Measurements from ENCODE around the gene AK1.
"Not testable (repeated sequence)": the region's sequence is repeated elsewhere in the genome, so short reads cannot be mapped to it uniquely, and the experiment has no call there.

Gene AK1

DNA sequence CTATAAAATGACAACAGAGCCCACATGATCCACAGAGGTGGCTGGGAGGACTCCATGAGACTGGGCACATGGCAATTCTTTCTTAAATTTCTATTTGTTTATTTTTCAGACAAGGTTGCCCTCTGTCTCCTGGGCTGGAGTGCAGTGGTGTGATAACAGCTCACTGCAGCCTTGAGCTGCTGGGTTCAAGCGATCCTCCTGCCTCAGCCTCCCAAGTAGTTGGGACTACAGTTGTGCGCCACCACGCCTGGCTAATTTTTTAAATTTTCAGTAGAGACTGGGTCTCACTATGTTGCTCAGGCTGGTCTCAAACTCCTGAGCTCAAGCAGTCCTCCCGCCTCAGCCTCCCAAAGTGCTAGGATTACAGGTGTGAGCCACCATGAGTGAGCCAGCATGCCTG lies 31.9 kb downstream of the AK1 start:
- DNase-seq: not testable (repeated sequence)

DNA sequence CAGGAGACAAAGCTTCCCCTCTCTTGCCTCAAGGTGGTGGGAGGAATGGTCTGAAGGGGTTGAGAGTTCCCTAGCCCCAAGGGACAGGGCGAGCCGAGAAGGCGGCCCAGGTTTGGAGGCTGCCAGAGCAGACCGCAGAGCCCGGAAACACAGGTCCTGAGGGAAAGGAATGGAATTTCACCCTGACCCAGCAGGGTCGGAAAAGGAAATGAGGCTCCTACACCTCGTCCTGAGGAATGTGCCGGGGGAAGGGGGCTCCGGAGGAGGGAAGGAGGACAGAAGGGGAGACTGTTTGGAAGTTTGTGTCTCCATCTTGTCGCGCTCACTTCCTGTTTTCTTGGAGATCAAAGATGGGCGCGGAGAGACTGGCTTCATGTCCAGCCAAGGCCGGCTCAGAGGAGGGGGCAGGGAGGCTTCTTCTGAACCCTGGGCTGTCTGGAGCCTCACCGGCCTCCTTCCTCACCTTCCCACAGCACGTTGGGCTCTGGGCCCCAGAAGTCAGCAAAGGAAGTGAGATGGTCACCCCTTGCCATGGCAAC lies 32.6 kb downstream of the AK1 start:
- no peak for DNase-seq

DNA sequence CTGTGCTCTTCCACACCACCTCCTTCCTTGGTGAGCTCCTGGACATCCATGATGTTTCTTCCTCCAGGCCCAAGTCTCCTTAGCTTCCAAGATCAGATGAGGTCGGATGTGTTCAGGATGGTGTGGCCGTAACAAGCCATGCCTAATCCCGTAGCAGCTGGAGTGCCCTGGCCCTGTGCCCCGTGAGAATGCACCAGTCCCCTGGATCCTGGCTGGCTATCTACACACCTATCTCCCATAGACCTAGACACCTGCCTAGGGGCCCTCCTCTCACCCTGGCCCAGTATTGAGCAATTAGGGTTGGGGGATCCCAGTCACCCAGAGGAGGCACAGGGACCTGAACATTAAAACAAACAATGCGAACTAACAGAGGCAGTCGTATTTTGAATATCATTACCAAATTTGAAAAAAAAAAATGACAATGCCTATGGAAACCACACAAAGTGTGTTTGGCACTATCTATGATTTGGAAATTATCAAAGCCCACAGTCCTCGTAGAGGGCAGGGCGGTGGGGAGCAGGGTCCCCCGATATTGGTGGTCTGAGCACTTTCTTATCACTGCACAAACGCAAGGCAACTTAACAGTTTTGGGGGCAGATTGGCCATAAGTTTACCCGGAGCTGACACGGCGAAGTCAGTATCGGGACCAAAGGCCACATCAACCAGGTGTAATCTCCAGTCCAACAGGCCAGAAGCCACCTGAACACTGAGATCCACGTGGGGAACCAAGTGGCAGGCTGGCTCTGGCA lies 36.2 kb downstream of the AK1 start:
- no peak for DNase-seq

DNA sequence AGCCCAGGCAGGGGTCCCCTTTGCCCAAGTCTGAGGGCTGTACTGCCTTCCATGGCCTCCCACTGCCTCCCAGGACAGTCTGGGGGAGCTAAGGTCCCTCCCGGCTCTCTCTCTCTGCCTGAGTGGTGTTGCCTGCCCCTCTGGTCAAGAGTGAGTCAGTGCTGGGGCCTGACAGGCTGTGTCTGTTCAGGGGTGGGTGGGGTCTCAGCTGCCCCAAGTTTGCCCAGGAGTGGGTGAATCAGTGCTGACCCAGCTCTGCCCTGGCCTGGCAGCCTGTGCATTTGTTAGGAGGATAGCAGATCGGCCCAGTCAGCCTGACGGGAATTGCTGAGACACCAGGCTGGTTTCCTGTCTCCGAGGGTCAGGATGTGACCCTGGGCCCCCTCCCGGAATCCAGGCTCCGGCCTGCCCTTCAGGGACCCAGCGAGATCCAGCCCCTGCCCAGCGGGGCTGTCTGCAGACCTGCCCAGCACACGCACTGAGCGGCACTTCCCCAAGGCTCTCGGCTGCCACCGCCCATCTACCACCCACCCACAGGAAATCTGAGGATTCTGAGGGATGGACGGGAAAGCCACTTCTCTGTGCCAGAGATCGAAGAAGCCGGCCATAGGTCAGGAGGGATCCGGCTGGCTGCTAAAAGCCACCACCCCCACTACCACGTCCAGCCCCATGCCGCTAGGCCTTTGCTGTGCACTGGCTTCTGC lies 38.9 kb downstream of the AK1 start:
- no peak for DNase-seq

DNA sequence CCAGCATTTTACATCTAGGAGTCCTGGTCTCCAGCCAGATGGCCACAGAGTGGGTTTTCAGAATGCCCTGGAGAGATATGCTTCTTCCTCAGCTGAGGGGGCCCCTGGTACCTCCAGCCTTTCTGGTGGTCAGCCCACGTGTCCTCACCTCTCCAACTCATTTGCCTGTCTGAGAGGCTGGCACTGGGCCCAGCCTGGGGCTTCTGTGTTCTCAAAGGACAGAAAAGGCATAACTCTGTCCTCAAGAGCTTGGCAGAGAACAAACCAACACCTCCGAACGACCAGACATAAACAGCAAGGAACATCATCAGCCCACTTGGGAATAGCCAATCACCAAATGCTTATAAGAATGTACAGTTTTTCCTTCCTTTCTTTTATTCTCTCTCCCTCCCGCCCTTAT lies 40.1 kb downstream of the AK1 start:
- no peak for DNase-seq

DNA sequence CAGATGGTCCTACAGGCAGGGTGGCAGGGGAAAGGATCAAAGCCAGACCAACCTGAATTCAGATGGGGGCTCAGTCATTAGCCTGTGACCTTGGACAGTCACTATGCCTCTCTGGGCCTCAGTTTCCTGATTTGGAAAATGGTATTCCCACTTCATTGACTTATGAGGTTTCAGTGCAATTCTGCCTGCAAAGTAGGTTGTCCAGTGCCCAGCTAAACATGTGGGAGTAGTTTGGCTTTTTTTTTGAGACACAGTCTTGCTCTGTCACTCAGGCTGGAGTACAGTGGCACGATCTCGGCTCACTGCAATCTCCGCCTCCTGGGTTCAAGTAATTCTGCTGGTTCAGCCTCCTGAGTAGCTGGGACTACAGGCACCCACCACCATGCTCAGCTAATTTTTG lies 40.9 kb downstream of the AK1 start:
- not testable (repeated sequence) for DNase-seq

DNA sequence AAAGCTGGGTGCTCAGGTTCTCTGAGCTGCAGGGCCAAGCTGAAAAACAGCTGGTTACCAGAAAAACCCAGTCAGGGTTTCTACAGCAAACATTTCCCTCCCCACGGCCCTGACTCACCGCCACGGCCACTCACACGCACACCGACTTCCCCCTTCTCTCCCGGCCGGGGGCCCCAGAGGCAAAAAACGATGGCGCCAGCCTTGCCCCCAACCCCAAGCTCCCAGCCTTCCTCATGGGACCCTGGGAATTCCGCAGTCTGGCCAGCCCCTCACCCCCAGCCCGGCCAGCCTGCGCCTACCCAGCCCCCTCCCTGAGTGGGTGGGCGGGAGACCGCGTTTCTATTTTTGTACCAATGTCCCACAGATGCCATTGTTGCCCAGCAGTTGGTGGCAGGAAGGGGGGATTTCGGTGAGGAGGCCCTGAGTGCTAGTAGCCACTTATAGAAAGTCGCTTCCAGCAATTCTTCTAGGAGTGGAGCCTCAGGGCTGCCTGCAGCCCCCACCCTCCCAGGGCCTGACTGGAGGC lies 41.4 kb downstream of the AK1 start:
- DNase-seq: peak; percentile 33 to 42

DNA sequence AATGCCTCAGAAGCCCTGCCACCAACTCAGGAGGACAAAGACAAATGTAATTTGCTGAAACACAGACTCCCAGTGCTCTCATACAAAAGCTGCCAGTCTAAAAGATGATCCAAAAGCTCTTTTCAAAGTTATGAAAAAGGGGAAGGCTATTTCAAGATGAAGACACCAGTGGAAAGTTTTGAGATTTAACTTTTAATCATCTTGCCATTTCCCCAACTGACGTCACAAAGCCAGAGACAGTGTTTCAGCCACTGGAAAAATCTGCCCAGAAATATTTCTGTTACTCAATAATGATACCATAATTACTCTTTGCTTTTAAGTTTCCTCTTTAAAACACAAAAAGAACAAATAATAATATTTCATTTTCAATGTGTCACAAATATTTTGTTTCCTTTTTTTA lies 43.9 kb downstream of the AK1 start:
- DNase-seq: no peak

DNA sequence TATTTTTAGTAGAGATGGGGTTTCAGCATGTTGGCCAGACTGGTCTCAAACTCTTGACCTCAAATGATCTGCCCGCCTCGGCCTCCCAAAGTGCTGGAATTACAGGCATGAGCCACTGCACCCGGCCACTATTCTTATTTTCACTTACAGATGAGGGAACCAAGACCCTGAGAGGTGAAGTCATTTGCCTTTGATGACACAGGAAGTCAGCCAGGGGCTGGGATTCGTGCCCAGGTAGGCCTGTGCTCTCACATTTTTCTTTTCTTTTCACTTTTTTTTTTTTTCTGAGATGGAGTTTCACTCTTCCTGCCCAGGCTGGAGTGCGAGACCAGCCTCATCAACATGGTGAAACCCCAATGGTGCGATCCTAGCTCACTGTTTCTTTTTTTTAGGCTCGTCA lies 45.2 kb downstream of the AK1 start:
- DNase-seq: no peak

DNA sequence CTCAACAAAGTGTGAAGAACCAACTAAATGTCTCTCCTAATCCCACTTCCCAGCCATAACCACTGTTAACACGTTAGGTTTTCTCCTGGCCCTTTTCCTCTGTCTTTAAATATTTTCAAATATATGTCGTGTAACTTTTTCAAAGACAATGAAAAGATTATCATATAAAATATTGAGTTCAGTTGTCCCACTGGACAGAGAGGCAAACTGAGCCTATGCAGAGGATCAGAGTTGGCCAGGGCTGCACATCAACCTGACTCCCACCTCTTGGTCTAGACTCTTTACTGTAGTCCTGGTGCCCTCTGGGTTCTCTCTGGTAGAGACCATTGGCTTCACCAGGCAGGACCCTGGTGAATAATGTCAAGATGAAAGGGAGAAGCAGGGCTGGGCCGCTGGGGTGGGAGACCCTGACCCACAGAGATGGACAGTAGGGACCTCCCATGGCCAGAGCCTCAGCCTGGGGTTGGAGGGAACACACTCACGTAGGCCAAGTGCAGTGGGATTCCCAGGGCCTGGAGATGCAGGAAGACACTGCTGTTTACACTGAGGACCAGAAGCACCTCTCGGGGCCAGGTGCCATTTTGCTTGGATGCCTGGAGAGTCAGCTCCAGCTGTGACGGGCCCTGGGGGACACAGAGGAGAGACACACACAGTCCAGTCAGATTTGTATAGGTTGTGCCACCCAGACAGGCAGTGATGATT lies 48.1 kb downstream of the AK1 start:
- no peak for DNase-seq

DNA sequence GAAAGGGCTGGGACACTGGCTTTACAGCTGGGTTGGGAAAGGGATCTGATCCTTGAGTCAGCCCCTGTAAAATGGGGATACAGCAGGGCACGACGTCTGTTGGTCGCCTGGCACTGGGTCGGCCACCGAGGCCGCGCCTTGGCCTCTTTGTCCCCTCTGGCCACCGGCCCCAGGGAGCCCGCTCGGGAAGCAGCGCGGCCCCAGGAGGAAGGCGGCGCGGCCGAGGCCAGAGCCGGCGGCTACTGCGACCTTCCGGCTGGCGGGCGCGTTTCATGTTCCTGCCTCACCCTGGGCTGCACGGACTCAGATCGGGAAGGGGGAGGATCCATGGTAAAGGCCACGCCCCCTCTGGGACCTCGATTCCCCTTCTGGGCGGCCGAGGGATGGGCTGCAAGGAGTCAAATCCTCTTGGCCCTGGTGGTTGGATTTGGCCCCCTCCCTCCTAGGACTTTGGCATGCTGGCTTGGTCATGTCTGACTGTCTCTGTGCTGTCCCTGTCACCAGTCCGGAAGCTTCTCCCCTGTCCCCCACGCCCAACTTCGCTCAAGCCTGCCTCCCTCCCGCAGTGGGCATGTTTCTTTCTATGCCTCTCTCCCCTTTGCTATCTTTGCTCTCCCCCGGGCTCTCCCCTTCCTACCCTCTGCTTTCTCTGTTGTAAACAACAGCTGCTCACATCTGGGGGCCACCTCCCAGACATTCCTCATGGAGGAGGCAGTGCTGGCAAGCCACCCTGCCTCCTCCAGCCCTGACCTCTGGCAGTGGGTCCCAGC lies 49.0 kb downstream of the AK1 start:
- DNase-seq: no peak

DNA sequence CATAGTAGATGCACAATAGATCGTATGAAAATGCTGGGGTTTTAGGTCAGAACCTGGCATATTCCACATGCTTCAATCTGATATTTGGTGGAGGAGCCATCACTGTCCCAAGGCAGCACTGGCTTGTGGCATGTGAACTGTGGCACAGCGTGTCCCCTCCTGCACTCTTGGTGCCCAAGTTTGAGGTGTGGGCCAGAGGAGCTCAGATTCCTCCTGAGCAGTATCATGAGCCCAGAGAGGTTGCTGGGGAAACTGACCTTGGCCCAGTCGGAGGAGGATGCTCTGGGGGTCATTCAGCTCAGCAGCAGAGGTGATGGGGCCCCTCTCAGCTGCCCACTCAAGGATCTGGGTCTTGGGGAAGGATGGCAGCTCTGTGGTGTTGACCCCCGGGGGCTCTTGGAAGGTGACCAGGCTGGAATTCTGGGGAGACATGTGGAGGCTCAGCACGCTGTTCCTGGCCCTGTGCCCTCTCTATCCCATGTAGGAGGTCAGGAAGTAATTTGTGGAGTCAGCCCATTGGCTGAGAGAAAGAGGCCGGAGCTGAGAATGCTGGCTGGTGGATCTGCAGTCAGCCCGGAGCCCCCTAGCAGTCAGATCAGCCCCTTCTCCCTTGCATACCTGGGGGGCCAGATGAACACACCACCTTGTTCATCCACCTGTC lies 51.1 kb downstream of the AK1 start:
- DNase-seq: no peak

DNA sequence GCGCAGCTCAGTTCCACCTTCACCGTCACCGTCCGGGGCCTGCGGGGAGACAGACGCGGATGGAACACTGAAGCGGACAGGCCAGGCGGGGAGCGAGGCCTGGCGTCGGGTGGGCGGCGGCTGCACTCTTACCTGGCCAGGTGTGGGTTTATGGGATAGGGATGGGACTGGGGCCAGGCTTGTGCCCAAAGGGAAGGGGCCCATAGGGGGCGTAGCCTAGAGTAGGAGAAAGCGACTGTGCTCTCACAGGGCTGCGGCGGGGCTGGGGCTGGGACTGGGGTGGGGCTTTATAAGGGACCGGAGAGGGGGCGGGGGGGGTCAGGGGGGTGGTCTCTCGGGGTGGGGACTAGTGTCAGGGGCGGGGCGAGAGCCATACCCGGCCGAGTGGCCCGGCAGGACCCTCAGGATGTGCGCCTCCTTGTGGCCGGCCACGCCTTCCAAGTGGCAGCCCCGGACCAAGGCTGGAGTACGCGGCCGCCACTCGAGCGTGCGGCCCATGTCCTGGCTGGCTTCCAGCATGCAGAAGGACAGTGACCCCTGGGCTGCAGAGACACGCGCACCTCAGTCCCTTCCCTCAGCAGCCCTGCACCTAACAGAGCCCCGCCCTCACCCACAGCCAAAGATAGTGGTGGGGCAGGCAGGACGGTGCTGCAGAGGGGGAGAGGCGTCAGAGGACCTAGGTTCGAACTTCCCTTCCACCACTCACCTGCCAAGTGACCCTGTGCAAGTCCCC lies 52.0 kb downstream of the AK1 start:
- DNase-seq: no peak

DNA sequence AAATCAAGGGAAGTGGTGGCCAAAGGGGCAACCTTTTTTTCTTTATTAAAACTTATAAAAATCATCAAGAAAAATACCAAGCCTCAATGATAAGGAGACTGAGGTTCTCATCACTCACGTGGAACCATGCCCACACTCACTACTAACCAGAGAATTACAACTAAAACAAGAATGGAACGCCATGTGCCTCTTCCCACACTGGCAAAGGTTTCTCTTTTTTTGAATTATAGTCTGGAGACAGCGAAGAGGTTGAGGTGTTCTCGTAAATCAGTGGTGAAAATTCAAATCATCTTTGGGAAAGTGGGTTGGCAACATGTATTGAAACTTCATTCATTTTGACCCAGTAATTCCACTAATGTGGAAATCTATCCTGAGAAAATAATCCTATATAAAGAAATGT lies 55.4 kb downstream of the AK1 start:
- no peak for DNase-seq

DNA sequence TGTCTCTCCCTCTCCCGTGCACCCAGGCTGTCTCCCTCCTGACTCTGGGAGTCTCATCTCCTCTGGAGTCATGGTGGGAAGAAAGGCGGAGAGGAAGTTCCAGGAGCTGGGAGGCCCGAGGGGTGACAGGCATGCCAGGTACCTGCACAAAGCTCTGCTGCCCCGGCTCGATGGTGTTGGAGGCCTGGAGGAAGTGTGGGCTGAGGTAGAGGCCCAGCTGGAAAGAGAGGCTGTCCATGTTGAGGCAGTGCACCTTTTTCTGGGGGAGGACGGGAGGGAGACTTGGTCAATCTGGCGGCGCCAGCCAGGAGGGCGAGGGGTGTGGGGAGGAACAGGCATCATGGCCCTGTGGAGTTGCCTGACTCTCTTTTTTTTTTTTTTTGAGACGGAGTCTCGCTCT lies 58.9 kb downstream of the AK1 start:
- no peak for DNase-seq

DNA sequence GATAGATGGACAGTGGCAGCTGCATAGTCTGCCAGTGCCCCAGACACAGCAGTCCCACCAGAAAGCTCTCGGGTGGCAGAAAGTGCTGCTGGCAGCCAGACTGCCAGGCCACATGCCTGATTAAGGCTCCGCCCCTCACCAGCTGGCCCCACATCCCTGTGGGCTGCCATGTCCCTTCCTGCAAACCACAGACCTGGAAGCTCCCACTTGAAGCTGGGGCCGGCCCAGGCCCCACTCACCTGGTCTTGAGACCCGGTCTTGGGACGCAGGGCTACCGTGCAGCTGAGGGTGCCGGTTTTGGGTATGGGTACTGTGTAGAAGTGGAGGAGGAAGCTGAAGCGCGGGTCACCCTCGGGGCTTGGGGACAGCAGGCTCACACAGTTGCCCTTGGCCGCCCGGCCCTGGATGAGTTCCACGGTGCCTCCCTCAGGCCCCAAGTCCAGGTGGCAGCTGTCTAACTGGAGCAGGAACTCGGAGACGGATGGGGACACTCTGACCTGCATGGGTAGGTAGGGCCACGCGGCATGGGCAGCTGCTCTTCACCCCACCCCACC lies 59.5 kb downstream of the AK1 start:
- DNase-seq: no peak

DNA sequence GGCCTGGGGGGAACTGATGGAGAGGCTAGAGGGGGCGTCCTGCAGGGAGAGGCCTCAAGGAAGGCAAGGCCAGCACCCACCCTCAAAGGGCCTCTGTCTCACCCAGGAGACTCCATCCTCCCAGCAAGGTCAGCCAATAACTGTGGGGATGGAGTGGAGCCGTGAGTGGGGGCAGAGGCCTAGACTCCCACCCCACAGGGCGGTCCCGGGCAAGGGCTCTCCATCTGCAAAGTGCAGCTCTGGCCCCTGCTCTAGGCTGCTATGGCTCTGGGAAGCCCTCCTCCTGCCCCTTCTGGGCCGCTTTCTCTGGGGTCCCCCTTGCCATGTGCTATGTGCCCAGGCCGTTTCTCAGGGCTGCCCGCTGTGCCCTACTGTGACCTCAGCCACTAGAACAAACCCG lies 60.7 kb downstream of the AK1 start:
- DNase-seq: no peak

Data from activated CD4-positive, alpha-beta T cell treated with anti-CD3 and anti-CD28 coated beads, Interleukin-2, amount 50 U/mL, for 48 hours (primary cell).